ENCODE results near the gene FAM221A.

DNA sequence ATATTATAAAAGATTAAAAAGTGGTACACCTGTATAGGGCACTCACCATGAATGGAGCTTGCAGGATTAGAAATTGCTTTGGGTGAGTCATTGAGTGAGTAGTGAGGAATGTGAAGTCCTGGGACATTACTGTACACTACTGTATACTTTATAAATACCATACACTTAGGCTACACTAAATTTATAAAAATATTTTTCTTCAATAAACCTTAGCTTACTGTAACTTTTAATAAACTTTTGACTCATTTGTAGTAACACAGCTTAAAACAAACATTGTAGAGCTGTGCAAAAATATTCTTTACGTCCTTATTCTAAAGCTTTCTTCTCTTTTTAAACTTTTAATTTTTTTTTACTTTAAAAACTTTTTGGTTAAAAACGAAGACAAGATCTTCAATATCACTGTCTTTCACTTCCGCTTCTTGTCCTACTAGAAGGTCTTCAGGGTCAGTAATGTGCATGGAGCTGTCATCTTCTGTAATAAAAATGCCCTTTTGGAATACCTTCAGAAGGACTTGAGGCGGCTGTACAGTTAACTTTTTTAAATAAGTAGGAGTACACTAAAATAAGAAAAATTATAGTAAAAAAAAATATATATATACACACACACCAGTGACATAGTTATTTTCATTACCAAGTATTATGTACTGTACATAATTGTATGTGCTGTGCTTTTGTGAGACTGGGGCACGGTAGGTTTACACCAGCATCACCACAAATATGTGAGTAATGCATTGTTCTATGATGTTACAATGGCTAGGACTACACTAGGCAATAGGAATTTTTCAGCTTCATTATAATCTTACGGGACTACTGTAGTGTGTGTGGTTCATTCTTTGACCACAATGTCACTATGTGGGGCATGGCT is 33.5 kb downstream of the FAM221A start:
- TF ChIP-seq, protein P1, sequence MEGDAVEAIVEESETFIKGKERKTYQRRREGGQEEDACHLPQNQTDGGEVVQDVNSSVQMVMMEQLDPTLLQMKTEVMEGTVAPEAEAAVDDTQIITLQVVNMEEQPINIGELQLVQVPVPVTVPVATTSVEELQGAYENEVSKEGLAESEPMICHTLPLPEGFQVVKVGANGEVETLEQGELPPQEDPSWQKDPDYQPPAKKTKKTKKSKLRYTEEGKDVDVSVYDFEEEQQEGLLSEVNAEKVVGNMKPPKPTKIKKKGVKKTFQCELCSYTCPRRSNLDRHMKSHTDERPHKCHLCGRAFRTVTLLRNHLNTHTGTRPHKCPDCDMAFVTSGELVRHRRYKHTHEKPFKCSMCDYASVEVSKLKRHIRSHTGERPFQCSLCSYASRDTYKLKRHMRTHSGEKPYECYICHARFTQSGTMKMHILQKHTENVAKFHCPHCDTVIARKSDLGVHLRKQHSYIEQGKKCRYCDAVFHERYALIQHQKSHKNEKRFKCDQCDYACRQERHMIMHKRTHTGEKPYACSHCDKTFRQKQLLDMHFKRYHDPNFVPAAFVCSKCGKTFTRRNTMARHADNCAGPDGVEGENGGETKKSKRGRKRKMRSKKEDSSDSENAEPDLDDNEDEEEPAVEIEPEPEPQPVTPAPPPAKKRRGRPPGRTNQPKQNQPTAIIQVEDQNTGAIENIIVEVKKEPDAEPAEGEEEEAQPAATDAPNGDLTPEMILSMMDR (IDR thresholded peaks at IDR 0.05; ENCODE audit: low read depth, low read length), result no peak
- no peak for TF ChIP-seq EZH2phosphoT487 (IDR thresholded peaks at IDR 0.05; ENCODE audit: low read depth)

All from OCI-LY3 (cell line).